Measurements from ENCODE around the gene RAB6B.
A peak's percentile ranks its signal among the peaks of the same experiment; 100 is the strongest.

Gene RAB6B

GRCh38 chr3:133921592-133921991, 25.9 kb upstream of the RAB6B start:
- H3K27ac Mint-ChIP-seq, result no peak overlapping the region
- no peak for DNase-seq
- peaks cover 17% of the 10 kb centered on the region for H3K9me3 Mint-ChIP-seq
- H3K4me3 Mint-ChIP-seq, result no peak overlapping the region
- H3K27me3 Mint-ChIP-seq (ENCODE audit: low read depth, poor library complexity), result peaks cover 5% of the 10 kb centered on the region
- no peaks in the 10 kb centered on the region for H3K4me1 Mint-ChIP-seq
- no peaks in the 10 kb centered on the region for H3K36me3 Mint-ChIP-seq (ENCODE audit: low read depth)
- no peak for TF ChIP-seq CTCF (IDR thresholded peaks at IDR 0.05)

- Mint-ChIP-seq H3K4me3 (no peak overlapping the region), H3K9me3 (peaks cover 17% of the 10 kb centered on the region), H3K4me1 (no peaks in the 10 kb centered on the region), H3K27ac (no peak overlapping the region), H3K36me3 (ENCODE audit: low read depth) (no peaks in the 10 kb centered on the region), H3K27me3 (ENCODE audit: low read depth, poor library complexity) (peaks cover 6% of the 10 kb centered on the region)
- no peak for TF ChIP-seq CTCF (IDR thresholded peaks at IDR 0.05)
- no peak for DNase-seq
Measured at GRCh38 chr3:133917144-133917543, 21.5 kb upstream of the RAB6B start.

GRCh38 chr3:133915685-133916658, 20.3 kb upstream of the RAB6B start:
- Mint-ChIP-seq H3K4me1 (no peaks in the 10 kb centered on the region), H3K9me3 (peaks cover 11% of the 10 kb centered on the region), H3K36me3 (ENCODE audit: low read depth) (no peaks in the 10 kb centered on the region), H3K4me3 (no peak overlapping the region), H3K27ac (no peak overlapping the region), H3K27me3 (ENCODE audit: low read depth, poor library complexity) (peaks cover 8% of the 10 kb centered on the region)
- no peak for DNase-seq
- no peak for TF ChIP-seq CTCF (IDR thresholded peaks at IDR 0.05)

GRCh38 chr3:133914839-133915600, 19.3 kb upstream of the RAB6B start:
- H3K27ac Mint-ChIP-seq, result no peak overlapping the region
- H3K4me1 Mint-ChIP-seq, result no peaks in the 10 kb centered on the region
- H3K36me3 Mint-ChIP-seq (ENCODE audit: low read depth), result no peaks in the 10 kb centered on the region
- H3K9me3 Mint-ChIP-seq, result peaks cover 11% of the 10 kb centered on the region
- TF ChIP-seq CTCF (IDR thresholded peaks at IDR 0.05), result no peak
- H3K27me3 Mint-ChIP-seq (ENCODE audit: low read depth, poor library complexity), result peaks cover 11% of the 10 kb centered on the region
- DNase-seq, result no peak
- no peak overlapping the region for H3K4me3 Mint-ChIP-seq

GRCh38 chr3:133910422-133910821, 14.7 kb upstream of the RAB6B start:
- TF ChIP-seq CTCF (IDR thresholded peaks at IDR 0.05), result peak; percentile 20
- Mint-ChIP-seq H3K4me3 (no peak overlapping the region), H3K36me3 (ENCODE audit: low read depth) (no peaks in the 10 kb centered on the region), H3K4me1 (no peaks in the 10 kb centered on the region), H3K27ac (no peak overlapping the region), H3K9me3 (no peaks in the 10 kb centered on the region), H3K27me3 (ENCODE audit: low read depth, poor library complexity) (peaks cover 14% of the 10 kb centered on the region)
- DNase-seq, result no peak

Measured in nephron progenitor cell (in vitro differentiated cells).